GM15510 (cell line): ENCODE data around the gene SRBD1.

Source experiments
- POLR2A ChIP-seq: IDR thresholded peaks from 3 replicates; pipeline ENCODE4 v1.6.1; 2011; ENCODE audit warnings: borderline replicate concordance; ENCODE audit not compliant: insufficient read length; ENCODE audit errors: extremely low read depth

The SRBD1 gene

DNA sequence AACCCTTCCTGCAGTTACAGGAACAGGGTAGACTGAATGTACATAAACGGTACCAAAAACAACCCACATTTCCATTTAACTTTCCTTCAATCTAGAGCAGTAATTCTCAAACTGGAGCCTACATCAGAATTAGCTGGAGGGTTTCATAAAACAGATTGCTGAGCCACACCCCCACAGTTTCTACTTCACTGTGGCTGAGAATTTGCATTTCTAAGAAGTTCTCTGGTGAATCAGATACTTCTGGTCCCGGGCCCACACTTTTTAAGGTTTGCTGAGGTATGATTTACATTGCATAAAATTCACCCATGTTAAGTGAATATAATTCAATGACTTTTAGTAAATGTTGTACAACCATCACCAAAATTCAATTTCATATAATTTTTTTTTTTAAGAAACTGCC, 113.7 kb downstream of the SRBD1 start:
- no peak for TF ChIP-seq POLR2A

DNA sequence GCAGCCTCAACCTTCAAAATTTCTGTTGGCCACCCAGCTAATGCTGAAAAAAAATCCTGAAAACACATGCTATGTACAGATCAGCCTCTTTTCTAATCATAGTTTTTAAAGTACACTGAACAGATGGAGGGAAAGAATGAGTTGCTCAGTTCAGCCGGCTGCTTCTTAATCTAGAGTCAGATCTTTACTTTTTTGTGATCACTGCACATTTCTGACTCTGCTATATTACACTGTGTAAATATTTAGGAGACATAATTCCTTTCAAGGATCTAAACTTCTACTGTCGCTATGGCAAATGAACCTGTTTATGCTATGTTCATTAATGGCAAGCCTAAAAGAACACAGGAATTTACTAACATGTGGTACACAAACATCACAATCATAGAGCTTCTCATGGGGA, 114.2 kb downstream of the SRBD1 start:
- TF ChIP-seq POLR2A, result no peak

DNA sequence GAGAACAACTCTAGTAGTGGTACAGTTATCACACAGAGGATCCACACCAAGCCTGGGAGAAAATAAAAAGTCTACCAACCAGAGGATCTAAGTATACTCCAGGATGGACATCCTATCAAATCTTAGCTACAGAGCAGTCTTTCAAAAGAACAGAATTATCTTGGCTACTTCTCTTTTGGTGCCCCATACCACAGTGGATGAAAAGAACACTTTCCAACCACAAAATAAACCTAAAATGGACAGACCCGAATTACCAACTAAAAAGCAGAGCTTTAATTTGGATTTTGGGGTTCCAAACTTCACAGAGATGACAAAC, 116.1 kb downstream of the SRBD1 start:
- no peak for TF ChIP-seq POLR2A

DNA sequence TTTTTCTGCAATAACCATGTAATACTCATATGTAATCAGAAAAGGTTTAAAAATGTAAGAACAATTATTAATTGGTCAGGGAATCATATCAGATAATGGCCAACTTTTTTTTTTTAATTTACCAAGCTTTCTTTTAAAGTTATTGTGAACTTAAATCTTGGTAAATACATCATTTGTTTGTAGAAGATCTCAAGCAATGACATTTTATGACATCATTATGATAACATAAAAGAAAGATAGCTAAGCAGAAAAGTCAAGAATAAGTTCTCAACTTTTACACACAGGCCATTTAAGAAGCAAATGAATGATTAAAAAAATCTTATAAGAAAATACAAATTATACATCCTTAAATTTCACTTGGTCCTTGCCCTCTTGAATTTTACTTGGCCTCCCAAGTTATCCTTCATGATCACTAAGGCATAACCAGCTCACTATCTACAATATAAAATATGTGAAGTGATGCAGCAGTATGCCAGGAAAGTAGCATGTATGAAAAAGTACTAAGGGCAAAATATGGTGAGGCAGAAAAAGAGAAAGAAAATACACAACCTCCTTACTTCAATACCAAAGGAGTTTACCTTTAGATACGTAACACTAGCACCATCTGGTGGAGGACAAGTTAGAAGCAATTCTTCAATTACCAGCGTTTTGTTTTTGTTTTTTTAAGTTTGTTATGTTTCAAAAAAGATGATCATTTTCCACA, 116.6 kb downstream of the SRBD1 start:
- no peak for TF ChIP-seq POLR2A

DNA sequence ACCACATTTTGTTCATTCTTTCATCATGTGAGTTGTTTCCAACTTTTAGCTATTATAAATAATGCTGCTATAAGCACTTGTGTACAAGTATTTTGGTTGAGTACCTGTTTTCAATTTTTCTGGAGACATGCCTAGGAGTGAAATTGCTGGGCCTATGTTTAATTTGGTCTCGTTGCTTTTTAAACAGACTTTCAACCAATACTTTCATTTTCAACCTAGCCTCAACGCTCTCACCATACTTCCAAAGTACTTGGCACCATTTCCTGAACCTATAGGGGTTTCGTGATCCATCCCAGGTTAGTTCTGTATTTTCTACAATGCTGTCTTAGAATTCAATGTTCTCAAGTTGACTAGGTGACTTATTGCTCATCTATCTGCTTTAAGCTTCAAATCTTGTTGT, 126.1 kb downstream of the SRBD1 start:
- no peak for TF ChIP-seq POLR2A

DNA sequence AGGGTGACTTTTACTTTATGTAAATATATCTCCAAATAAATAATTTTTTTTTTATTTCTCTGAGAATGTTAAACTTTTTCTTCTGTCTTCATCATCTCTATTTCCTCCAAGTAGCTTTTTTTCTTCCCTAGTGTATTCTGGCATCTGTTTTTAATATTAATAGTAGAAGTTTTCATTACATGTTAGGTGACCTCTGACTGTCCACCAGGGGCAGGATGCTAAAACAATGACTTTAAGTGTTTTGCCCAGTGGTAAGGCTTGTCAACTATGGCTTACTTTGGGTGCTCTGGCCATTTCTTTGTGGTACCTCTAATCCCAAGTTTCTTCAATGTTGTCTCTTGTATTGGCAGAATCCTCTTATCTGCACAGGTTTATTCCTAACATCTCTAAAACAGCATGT, 127.1 kb downstream of the SRBD1 start:
- no peak for TF ChIP-seq POLR2A

DNA sequence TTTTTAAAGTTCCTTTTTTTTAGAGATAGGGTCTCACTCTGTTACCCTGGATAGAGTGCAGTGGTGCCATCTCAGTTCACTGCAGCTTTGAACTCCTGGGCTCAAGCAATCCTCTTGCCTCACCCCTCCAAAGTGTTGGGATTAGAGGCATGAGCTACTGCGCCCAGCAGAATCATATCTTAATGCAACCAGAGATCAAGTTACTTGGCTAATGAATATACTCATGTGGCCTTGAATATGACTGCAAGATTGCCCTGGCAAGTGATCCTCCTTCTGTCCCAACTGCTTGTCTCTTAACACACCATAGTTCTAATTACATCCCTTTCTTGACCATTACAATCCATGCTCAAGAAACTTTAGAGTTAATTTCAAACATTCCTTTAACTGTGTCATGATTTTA, 133.5 kb downstream of the SRBD1 start:
- TF ChIP-seq POLR2A, result no peak

DNA sequence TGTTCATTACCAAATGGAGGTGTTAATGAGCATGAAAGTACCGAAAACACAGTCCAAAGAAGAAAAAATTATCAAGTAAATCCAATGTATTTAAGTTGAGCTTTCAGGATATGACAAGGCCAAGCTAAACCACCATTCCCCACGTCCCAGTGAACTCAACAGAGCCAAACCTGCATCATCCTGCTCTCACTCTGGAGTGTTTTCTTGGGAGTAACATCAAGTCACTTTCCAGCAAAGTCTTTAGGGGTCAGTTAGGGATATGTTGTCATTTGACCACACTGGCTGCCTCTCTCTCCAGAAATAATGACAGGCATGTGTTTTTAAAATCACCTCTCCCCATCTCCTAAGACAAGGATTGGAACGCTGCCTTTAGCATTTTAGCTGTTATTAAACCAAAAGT, 140.5 kb downstream of the SRBD1 start:
- TF ChIP-seq POLR2A, result no peak

DNA sequence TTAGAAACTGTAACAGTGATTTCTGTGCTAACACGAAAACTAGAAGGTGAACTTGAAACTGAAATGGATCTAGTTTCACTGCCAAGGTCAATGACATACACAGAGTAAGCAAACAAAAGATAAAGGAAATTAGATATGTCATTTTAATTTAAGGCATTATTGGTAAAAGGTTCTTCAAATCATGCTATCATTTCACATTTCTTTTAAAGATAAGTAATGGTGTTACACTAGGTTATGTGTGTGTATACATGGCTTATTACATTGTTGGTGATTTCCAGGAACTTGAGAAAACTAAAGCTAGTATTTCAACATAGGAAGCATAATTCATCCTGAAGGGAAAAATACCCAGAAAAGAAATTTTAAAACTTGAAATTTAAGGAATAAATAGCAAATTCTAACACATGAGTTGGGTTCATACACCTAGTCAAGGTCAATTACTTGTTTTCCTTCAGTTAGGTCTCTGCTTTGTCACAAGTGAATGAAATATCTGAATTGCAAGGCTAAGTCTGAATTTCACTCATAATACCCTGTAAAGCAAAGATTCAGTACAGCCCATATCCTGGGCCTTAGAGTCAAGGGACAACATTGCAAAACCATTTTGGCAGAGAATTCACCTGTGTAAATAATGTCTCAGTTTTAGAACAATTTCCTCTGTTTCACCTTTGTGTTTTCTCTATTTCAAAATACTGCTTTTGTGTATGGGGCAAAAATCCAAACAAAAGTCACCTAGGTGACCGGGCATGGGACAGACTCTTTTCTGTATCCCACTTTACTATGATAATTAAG, 141.6 kb downstream of the SRBD1 start:
- TF ChIP-seq POLR2A, result no peak

DNA sequence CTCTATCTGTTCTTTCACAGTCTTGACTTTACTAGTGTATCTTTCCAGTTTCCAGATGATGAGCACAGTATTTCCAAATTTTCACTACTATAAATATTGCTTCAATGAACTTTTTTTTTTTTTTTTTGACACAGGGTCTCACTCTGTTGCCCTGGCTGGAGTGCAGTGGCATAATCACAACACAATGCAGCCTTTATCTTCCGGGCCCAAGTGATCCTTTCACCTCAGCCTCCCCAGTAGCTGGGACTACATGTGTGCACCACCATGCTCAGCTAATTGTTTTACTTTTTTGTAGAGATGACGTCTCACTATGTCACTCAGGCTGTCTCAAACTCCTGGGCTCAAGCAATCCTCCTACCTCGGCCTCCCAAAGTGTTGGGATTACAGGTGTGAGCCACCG, 142.8 kb downstream of the SRBD1 start:
- TF ChIP-seq POLR2A, result no peak

DNA sequence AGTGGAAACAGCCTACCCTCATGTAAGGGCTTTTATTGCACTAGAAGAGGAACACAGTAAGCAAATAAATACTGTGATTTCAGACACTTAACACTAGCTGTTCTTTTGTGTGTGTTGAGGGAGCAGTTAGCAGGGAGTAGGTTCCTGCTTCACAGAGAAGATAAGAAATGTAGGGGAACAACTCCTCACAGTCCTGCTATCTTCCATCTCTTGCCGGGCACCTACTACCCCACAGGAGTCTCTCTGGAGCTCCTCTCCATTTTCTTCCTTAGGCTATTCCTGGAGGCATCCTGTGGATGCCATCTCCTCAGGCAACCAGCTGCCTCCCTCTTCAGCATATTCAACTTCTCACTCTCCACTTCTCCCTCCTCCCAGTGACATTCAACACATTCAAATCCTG, 145.0 kb downstream of the SRBD1 start:
- TF ChIP-seq POLR2A, result no peak

DNA sequence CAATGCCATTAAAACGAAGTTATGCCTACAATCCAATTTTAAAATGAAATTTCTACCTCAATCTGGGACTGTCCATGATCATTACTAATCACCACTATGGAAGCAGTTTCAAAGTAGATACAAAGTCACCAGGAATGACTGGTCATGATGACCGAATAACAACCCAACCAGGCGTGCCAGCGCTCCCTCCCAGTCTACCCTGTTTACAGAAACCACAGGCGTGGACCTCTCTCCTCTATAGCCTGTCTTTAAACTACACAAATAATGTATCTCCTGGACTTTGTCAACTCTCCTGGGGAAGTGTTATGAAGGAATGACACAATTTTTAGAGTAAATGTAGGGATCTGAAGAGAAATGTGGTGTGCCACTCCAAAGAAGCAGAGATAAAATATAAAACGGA, 150.2 kb downstream of the SRBD1 start:
- TF ChIP-seq POLR2A, result no peak

DNA sequence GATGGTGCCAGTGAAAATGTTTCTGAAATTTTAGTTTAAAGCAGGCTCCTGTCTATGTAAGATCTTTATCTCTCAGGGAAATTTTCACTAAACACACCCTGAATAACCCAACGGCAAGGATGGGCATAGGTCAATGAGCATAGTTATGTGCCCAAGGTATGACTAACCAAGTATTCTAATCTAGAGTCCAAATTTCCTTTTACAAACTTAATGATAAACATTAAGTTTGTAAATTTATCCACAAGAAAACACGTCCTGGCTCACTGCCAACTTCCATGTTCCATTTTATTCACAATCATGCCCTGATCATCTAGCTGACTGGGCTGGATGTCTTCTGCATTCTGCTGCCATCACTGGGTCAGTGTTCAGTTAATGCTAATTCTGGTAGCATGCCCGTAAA, 151.2 kb downstream of the SRBD1 start:
- no peak for TF ChIP-seq POLR2A

DNA sequence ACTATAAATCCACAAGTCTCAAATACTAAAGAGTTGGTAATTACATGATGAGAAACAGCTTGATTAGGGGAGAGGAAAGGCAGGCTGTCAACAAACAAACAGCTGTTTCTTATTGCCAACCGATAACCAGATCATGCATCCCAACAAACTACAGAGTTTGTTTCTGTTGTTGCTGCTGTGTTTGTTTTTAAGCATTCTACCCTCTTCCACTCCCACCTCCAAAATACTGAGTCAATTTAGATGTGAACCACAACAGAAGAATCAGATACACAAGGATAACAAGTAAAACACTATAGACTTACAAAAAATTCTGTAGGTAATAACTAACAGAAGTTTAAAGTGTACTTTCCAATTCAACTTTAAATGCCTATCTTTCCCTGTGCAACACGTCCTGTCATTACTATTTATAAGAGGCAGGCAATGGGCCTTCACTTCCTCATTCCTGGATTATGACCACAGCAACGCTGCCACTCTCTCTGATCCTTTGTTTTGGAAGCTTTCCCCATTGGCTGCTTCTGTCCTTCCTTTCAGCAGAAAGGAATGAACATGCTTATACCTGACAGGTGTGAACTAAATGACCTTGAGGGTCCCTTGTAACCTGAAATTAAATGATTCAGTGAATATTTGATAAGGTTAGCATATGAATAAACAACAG, 152.0 kb downstream of the SRBD1 start:
- TF ChIP-seq POLR2A, result no peak

DNA sequence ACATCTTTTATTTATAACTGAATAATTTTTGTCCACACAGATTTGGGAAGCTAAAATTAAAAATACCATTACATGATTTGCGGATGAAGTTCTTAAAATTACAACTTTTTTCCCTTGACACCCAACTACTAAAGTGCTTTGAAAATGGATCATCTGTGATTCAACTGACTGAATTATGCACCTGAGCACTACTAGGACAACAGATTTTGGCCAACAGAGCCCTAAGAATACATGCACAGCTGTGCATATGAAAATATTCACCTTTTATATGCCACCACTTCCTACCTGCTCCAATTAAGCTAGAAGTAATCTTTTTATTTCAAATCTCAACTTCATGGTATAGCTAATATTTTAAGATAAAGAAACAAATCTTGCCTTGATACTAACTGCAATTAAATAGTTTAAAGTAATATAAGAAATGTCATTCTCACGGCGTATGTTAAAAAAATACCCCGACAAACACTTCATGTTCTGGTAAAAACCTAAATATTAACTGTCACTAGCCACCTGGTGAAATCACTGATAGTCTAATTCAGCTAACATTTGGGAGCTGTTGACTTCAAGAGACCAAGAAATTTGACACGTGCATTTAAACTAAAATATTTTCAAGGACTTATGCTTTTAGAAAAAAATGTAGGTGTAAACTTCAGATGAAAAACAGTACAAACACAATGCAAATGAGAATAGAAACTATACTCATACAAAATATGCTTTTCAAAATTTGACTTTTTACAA, 153.7 kb downstream of the SRBD1 start:
- no peak for TF ChIP-seq POLR2A

DNA sequence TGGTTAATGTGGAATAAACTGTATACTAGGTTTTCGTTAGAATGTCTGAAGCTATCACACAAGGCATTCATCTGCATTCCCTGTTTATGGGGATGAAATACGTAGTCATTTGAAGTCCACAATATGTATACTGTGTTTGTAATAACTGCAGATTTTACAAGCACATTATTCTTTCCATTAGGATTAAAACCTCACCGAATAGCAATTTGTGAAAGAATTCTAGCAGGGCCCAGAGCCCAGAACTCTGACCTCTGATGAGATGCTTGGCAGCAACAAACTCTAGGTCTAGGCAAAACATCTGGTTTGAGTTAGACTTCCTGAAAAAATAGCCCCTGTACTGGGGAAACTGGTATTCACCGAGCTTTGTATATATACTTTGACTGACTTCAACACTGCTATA, 158.2 kb downstream of the SRBD1 start:
- TF ChIP-seq POLR2A, result no peak

DNA sequence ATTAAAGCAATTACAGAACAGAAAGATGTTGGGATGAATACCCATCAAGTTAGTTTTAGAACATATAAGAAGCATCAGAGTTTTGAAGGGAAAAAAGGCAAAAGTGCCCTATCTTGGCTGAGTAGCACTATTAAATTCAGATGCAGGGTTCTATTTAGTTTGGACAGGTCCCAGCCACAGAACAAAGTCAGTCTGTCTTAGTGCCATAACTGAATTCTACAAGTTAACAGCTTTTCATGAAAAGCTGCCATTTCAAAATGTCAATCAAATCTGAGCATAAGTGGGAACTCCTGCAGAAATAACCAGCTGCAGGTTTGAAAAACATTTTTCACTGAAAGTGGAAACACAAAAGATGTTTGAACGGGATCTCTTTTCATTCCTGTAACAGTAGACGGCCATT, 160.4 kb downstream of the SRBD1 start:
- TF ChIP-seq POLR2A, result no peak
